Prostate gland (tissue), 2 donors: ENCODE results near the gene IPO13.

ENCODE experiments used
- CTCF ChIP-seq, 4 experiments: fragments of 200-600 bp in 2 of 4; fragments of 450-650 bp in 2 of 4; sonication (generic) in 2 of 4; IDR thresholded peaks; 1 replicate in 3 of 4; 2 replicates in 1 of 4; pipeline ENCODE4 v1.5.1; 2016 to 2019; ENCODE audit warnings: antibody characterized with exemption in 4 of 4, mild to moderate bottlenecking in 2 of 4, moderate library complexity in 2 of 4
- POLR2A ChIP-seq: fragments of 450-650 bp; IDR thresholded peaks from one replicate; pipeline ENCODE4 v1.6.1; 2016; ENCODE audit warnings: antibody characterized with exemption, mild to moderate bottlenecking

GRCh38 chr1:43986712-43987111, 40.0 kb downstream of the IPO13 start:
- TF ChIP-seq CTCF (IDR thresholded peaks at IDR 0.05) (no peak), POLR2A (no peak)
